Large intestine (tissue), 3 donors: ENCODE data around the gene SETD1B. TPM values are rescaled to one million over a fixed set of nuclear protein-coding genes. Genes with fewer than 3 reads are reported as not detected.

Source experiments
- DNase-seq, 2 donors: peaks; one replicate each; pipeline versions ENCODE4 v3.0.0 to v3.0.0-alpha.2; 2013
- H3K27ac ChIP-seq: one replicate; pipeline ENCODE4 v1.5.1; 2013; ENCODE audit warnings: low read length
- H3K27me3 ChIP-seq: 2 replicates; pipeline ENCODE4 v1.6.1; 2013; ENCODE audit warnings: low read length; ENCODE audit not compliant: control insufficient read depth, insufficient read depth
- H3K36me3 ChIP-seq: 2 replicates; pipeline ENCODE4 v1.6.1; 2013; ENCODE audit warnings: low read length; ENCODE audit not compliant: control insufficient read depth, insufficient read depth
- H3K4me1 ChIP-seq: one replicate; pipeline ENCODE4 v1.6.1; 2013; ENCODE audit warnings: low read length; ENCODE audit not compliant: control insufficient read depth, insufficient read depth
- H3K4me3 ChIP-seq: one replicate; pipeline ENCODE4 v1.5.1; 2013; ENCODE audit warnings: low read length
- H3K9me3 ChIP-seq: one replicate; pipeline ENCODE4 v1.6.1; 2013; ENCODE audit warnings: mild to moderate bottlenecking, low read depth, low read length, moderate library complexity; ENCODE audit not compliant: control insufficient read depth
- WGBS: methylation state at CpG from one replicate; pipeline ENCODE4 v1.1.5; 2013; ENCODE audit warnings: low lambda C conversion rate; ENCODE audit not compliant: insufficient coverage; 5-methylcytosine and 5-hydroxymethylcytosine counted together
- polyA plus RNA-seq: library from polyadenylated mRNA; unstranded; fragments of 120-200 nt; gene quantifications from one replicate; pipeline ENCODE4 v1.2.1, GENCODE V29; 2013

Gene SETD1B
- polyA plus RNA-seq, 1 donor: 14.2 TPM

DNA sequence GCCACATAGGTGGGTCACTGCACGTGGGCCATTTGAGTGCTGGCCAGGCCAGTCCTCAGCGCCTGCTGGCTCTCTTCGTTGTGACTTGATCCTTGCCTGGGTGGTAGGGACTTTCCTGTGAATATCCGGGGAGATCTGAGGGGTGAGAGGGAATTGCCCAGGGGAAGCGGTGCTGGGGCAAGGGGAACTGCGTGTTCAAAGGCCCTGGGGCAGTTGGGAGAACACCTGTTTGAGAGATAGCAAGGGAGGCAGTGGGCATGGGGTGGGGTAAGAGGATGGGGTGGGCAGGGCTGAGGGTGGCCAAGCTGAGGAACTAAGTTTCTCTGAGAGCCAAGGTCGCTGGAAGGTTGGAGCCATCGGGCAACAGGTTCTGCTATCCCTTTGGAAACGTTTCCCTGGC is 25.0 kb downstream of the SETD1B start:
- H3K36me3 ChIP-seq: peaks cover 79% of the 10 kb centered on the region
- WGBS: no CpG with 5 or more reads among the region's 9 CpGs

GRCh38 chr12:121829250-121829918 is 25.6 kb downstream of the SETD1B start:
- no peak overlapping the region for H3K4me3 ChIP-seq
- no peaks in the 10 kb centered on the region for H3K4me1 ChIP-seq
- H3K27me3 ChIP-seq: no peaks in the 10 kb centered on the region
- peaks cover 73% of the 10 kb centered on the region for H3K36me3 ChIP-seq
- H3K9me3 ChIP-seq: no peaks in the 10 kb centered on the region
- H3K27ac ChIP-seq: no peak overlapping the region
- no peak for DNase-seq
- WGBS: 100% methylated on average over 1 of the region's 7 CpGs

More for the DNA sequence above, 25.0 kb downstream of the SETD1B start:
- H3K4me3 ChIP-seq: no peak overlapping the region
- no peaks in the 10 kb centered on the region for H3K27me3 ChIP-seq
- H3K4me1 ChIP-seq: no peaks in the 10 kb centered on the region
- H3K27ac ChIP-seq: no peak overlapping the region
- H3K9me3 ChIP-seq: no peaks in the 10 kb centered on the region
- no peak for DNase-seq

DNA sequence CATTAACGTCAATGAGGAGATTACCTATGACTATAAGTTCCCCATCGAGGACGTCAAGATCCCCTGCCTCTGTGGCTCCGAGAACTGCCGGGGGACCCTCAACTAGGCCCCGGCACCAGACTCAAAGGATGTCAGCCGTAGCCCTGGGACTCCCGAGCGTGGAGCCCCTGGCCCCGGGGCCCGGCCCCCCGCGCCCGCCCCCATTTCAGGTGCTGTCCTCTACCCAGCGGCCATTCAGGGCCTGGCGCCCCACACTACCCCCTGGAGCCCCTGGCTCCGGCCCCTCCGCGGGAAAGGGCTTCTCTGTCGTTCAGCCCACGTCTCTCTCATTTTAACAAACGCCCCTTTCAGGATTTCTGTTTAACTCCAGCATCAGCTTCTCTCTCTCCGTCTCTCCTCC is 26.3 kb downstream of the SETD1B start:
- Histone ChIP-seq H3K9me3 (no peaks in the 10 kb centered on the region), H3K4me1 (no peaks in the 10 kb centered on the region), H3K27me3 (no peaks in the 10 kb centered on the region), H3K36me3 (peaks cover 66% of the 10 kb centered on the region), H3K4me3 (no peak overlapping the region), H3K27ac (no peak overlapping the region)
- DNase-seq: no peak
- 86% methylated on average over 5 of the region's 23 CpGs for WGBS

DNA sequence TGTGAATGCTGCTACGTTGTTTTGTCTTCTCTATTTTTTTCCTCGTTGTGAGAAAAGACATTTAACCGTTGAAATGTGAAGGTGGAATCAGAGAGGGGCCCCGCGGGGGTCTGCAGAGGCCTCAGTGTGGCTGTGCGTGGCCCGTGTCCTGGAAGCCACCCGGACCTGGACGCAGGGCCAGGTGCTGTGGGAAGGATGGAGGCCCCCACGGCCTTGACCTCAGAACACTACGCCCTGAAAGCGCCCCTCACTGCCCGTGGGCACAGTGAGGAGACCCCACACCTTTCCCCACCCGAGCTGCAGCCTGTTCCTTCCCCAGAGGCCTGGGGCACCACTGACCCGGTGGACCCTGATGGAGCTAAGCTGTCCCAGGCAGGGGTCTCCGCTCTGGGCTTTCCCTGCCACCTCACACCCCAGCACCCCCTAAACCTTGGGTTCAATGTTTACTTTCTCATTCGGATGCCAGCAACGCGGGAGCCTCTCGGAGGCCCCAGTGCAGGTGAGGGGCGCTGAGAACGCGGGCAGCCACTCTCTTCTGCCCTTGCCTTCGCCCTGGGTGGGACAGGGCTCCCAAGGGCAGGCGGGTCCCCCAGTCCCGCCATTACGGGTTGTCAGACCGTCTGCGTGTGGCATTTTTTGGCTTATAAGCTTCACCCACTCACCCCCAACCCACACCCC is 26.9 kb downstream of the SETD1B start:
- DNase-seq: no peak
- no peak overlapping the region for H3K4me3 ChIP-seq
- H3K27ac ChIP-seq: no peak overlapping the region
- no peaks in the 10 kb centered on the region for H3K9me3 ChIP-seq
- peaks cover 62% of the 10 kb centered on the region for H3K36me3 ChIP-seq
- H3K4me1 ChIP-seq: no peaks in the 10 kb centered on the region
- no CpG with 5 or more reads among the region's 29 CpGs for WGBS
- H3K27me3 ChIP-seq: no peaks in the 10 kb centered on the region

DNA sequence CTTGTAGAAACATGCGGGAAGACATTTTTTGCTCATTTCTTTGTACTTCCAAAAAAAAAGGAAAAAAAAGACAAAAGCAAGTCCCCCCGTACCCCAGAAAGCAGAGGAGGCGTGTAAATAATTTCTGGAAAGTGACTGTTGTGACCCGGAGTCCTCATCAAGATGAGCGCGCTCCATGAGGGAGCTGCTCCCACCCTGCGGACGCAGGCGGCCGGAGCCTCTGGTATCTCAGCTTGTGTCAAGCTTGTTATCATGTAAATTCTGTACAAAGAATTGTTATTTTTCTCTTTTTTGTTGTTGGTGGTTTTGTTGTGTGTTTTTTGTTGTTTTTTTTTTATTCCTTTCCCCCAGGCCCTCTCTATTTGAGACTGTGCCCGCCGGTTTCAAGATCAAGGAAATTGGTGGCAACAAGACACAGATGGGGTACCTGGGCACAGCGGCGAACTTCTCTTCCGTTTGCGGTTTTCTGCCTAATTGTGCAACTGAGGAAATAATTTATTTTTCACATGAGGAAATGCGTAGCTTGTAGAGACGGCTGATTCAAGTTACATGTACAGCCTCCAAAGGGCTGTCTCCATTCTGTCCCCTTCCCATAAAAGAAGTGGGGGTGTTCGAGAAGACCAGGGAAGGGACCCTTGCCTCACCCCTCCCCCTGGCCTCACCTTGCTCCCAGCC is 27.9 kb downstream of the SETD1B start:
- Histone ChIP-seq H3K4me1 (no peaks in the 10 kb centered on the region), H3K27me3 (peaks cover 3% of the 10 kb centered on the region), H3K36me3 (peaks cover 54% of the 10 kb centered on the region), H3K9me3 (no peaks in the 10 kb centered on the region), H3K27ac (no peak overlapping the region), H3K4me3 (no peak overlapping the region)
- no peak for DNase-seq
- 93% methylated on average over 3 of the region's 19 CpGs for WGBS

DNA sequence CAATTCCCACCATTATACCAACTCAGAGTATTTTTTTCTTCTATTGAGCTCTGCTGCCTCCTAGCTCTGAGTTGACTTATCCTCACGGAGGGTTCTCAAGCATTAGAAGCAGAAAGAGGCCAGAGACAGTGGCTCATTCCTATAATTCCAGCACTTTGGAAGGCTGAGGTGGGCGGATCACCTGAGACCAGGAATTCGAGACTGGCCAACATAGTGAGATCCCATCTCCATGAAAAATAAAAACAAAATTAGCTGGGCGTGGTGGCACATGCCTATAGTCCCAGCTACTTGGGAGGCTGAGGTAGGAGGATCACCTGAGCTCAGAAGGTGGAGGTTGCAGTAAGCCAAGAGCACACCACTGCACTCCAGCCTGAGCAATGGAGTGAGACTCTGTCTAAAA is 33.9 kb downstream of the SETD1B start:
- no peaks in the 10 kb centered on the region for H3K9me3 ChIP-seq
- DNase-seq: no peak
- peaks cover 3% of the 10 kb centered on the region for H3K27me3 ChIP-seq
- WGBS: no CpG with 5 or more reads among the region's 4 CpGs
- H3K4me1 ChIP-seq: peaks cover 4% of the 10 kb centered on the region
- no peak overlapping the region for H3K27ac ChIP-seq
- no peaks in the 10 kb centered on the region for H3K36me3 ChIP-seq
- H3K4me3 ChIP-seq: no peak overlapping the region

DNA sequence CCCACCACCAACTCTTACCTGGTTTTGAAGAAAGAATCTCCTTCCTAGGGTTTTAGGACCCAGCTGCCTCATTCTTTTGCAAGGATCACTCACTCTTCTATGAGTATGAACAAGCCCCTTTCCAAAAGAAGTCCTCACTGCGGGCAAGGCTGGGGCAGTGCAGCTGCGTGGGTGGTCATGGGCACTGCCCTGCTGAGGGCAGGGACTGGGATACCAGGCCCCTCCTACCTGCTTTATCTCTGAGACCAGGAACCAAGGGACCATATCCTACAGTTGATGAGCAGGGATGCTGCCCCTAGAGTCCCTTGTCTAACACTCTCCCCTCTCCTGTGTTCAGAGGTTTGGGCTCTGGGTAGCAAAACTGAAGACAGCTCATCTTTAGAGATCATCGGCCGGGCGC is 34.3 kb downstream of the SETD1B start:
- Histone ChIP-seq H3K36me3 (no peaks in the 10 kb centered on the region), H3K27me3 (peaks cover 3% of the 10 kb centered on the region), H3K27ac (no peak overlapping the region), H3K4me3 (no peak overlapping the region), H3K9me3 (no peaks in the 10 kb centered on the region), H3K4me1 (peaks cover 4% of the 10 kb centered on the region)
- DNase-seq: no peak
- no CpG with 5 or more reads among the region's 5 CpGs for WGBS

- 0% methylated on average over 3 of the region's 53 CpGs for WGBS
- Histone ChIP-seq H3K9me3 (no peaks in the 10 kb centered on the region), H3K36me3 (no peaks in the 10 kb centered on the region), H3K27me3 (peaks cover 3% of the 10 kb centered on the region), H3K4me1 (peaks cover 4% of the 10 kb centered on the region), H3K4me3 (peak overlapping the region; percentile 53), H3K27ac (peak overlapping the region; percentile 20)
- peak; percentile 98 for DNase-seq
These were observed 35.5 kb downstream of the SETD1B start for GRCh38 chr12:121839106-121839992.

- DNase-seq: no peak
- H3K27me3 ChIP-seq: peaks cover 3% of the 10 kb centered on the region
- H3K27ac ChIP-seq: peak overlapping the region; percentile 20
- no peaks in the 10 kb centered on the region for H3K9me3 ChIP-seq
- no CpG with 5 or more reads among the region's 24 CpGs for WGBS
- peaks cover 4% of the 10 kb centered on the region for H3K4me1 ChIP-seq
- H3K4me3 ChIP-seq: peak overlapping the region; percentile 53
- H3K36me3 ChIP-seq: no peaks in the 10 kb centered on the region
These were observed 36.4 kb downstream of the SETD1B start for GRCh38 chr12:121839993-121840761.
